CD14-positive monocyte (primary cell): ENCODE measurements around the gene ZC3H4. TPM values are rescaled to one million over a fixed set of nuclear protein-coding genes. Genes with fewer than 3 reads are reported as not detected.

ENCODE experiments used
- DNase-seq, 3 donors: peaks; one replicate each; pipeline ENCODE4 v3.0.0-alpha.2; 2011 to 2022
- H2AFZ ChIP-seq: 2 replicates; pipeline ENCODE4 v1.6.0; 2012; ENCODE audit warnings: mild to moderate bottlenecking, low read depth, low read length, inconsistent platforms; ENCODE audit not compliant: insufficient read depth, poor library complexity, severe bottlenecking
- H3K27ac ChIP-seq, 2 donors: 1 replicate in 1 of 2; 2 replicates in 1 of 2; pipeline ENCODE4 v1.5.1; 2012 to 2013; ENCODE audit warnings: low read length in 2 of 2, control low read depth in 1 of 2, inconsistent platforms in 1 of 2, low read depth in 1 of 2, mild to moderate bottlenecking in 1 of 2
- H3K27me3 ChIP-seq, 2 donors: one replicate each; pipeline versions ENCODE4 v1.6.0 to v1.6.1; 2011 to 2013; ENCODE audit warnings: low read length in 2 of 2; ENCODE audit not compliant: control insufficient read depth in 2 of 2, insufficient read depth in 2 of 2
- H3K36me3 ChIP-seq, 2 donors: replicated peaks in 1 of 2; 1 replicate in 1 of 2; 2 replicates in 1 of 2; pipeline versions ENCODE4 v1.5.1 to v1.6.1; 2012 to 2013; ENCODE audit warnings: low read length in 2 of 2, control low read depth in 1 of 2, inconsistent platforms in 1 of 2, mild to moderate bottlenecking in 1 of 2; ENCODE audit not compliant: insufficient read depth in 2 of 2, control insufficient read depth in 1 of 2
- H3K4me1 ChIP-seq, 2 donors: 1 replicate in 1 of 2; 2 replicates in 1 of 2; pipeline versions ENCODE4 v1.5.1 to v1.6.1; 2012 to 2013; ENCODE audit warnings: low read length in 2 of 2, control low read depth in 1 of 2, inconsistent platforms in 1 of 2, mild to moderate bottlenecking in 1 of 2, moderate library complexity in 1 of 2; ENCODE audit not compliant: insufficient read depth in 2 of 2, control insufficient read depth in 1 of 2
- H3K4me2 ChIP-seq: replicated peaks from 2 replicates; pipeline ENCODE3; 2012; ENCODE audit warnings: low read length, moderate library complexity, mild to moderate bottlenecking; ENCODE audit not compliant: poor library complexity, severe bottlenecking; ENCODE audit errors: extremely low read depth
- H3K4me3 ChIP-seq, 3 experiments: fragments of 200-600 bp in 1 of 3; sonication (generic) in 1 of 3; replicated peaks in 1 of 3; 1 replicate in 2 of 3; 2 replicates in 1 of 3; pipeline ENCODE4 v1.5.1; 2011 to 2013; ENCODE audit warnings: low read length in 3 of 3, mild to moderate bottlenecking in 3 of 3, control low read depth in 2 of 3, low read depth in 2 of 3, inconsistent platforms in 1 of 3, moderate library complexity in 1 of 3
- H3K79me2 ChIP-seq: 2 replicates; pipeline ENCODE4 v1.6.0; 2012; ENCODE audit warnings: mild to moderate bottlenecking, control low read depth, inconsistent platforms, low read length, moderate library complexity; ENCODE audit not compliant: insufficient read depth
- H3K9ac ChIP-seq: 2 replicates; pipeline ENCODE4 v1.6.0; 2017; ENCODE audit warnings: low read length, mild to moderate bottlenecking; ENCODE audit not compliant: insufficient read depth, poor library complexity, severe bottlenecking
- H3K9me3 ChIP-seq, 2 donors: replicated peaks in 1 of 2; 1 replicate in 1 of 2; 2 replicates in 1 of 2; pipeline versions ENCODE4 v1.5.1 to v1.6.1; 2012 to 2013; ENCODE audit warnings: low read length in 2 of 2, control low read depth in 1 of 2; ENCODE audit not compliant: control insufficient read depth in 1 of 2, insufficient read depth in 1 of 2
- H4K20me1 ChIP-seq: 2 replicates; pipeline ENCODE4 v1.6.0; 2012; ENCODE audit warnings: mild to moderate bottlenecking, low read length, control low read depth, moderate library complexity; ENCODE audit not compliant: insufficient read depth
- H3K27ac Mint-ChIP-seq, 7 donors: one replicate each; pipeline ENCODE4 v1.8.0; 2020; ENCODE audit warnings: mild to moderate bottlenecking in 7 of 7, mixed read lengths in 7 of 7, moderate library complexity in 6 of 7, inconsistent platforms in 2 of 7
- H3K27me3 Mint-ChIP-seq, 3 donors: one replicate each; pipeline ENCODE4 v1.8.0; 2021 to 2022; ENCODE audit warnings: low read depth in 3 of 3, mild to moderate bottlenecking in 3 of 3, mixed read lengths in 3 of 3, moderate library complexity in 3 of 3, inconsistent platforms in 1 of 3
- H3K36me3 Mint-ChIP-seq, 2 donors: one replicate each; pipeline ENCODE4 v1.8.0; 2020; ENCODE audit warnings: mixed read lengths in 2 of 2, inconsistent platforms in 1 of 2, mild to moderate bottlenecking in 1 of 2
- H3K4me1 Mint-ChIP-seq: one replicate; pipeline ENCODE4 v1.8.0; 2020; ENCODE audit warnings: mild to moderate bottlenecking, mixed read lengths
- H3K4me3 Mint-ChIP-seq, 2 donors: one replicate each; pipeline ENCODE4 v1.8.0; 2020; ENCODE audit warnings: mild to moderate bottlenecking in 2 of 2, mixed read lengths in 2 of 2, moderate library complexity in 1 of 2
- H3K9me3 Mint-ChIP-seq, 7 donors: one replicate each; pipeline ENCODE4 v1.8.0; 2020 to 2022; ENCODE audit warnings: mixed read lengths in 7 of 7, mild to moderate bottlenecking in 6 of 7, moderate library complexity in 6 of 7, inconsistent platforms in 2 of 7
- CTCF ChIP-seq: fragments of 200-600 bp; IDR thresholded peaks from one replicate; pipeline ENCODE4 v1.8.0; 2022; ENCODE audit warnings: antibody characterized with exemption, mild to moderate bottlenecking
- WGBS: methylation state at CpG from one replicate; pipeline ENCODE4 v1.1.5; 2013; ENCODE audit warnings: missing lambda C conversion rate; ENCODE audit not compliant: insufficient coverage; 5-methylcytosine and 5-hydroxymethylcytosine counted together
- intact Hi-C, 2 donors: fragments of 100-400 bp; cut with micrococcal nuclease; formaldehyde crosslinking; loops; one replicate each; pipeline versions ENCODE4 v1.15.0 to v1.15.1; 2023
- polyA plus RNA-seq, 3 donors: library from polyadenylated mRNA; depleted of rRNA in 1 of 3; unstranded in 2 of 3; stranded (reverse) in 1 of 3; fragments of 300-500 nt in 2 of 3; fragments of >200 nt in 1 of 3; fragmentation: Illumina TruSeq in 2 of 3; gene quantifications; 1 replicate in 2 of 3; 2 replicates in 1 of 3; pipeline ENCODE4 v1.2.3, GENCODE V29; 2012 to 2021

The ZC3H4 gene
- polyA plus RNA-seq, 3 donors = 0.24 to 9.9 (median 0.60) TPM

GRCh38 chr19:47074621-47075020 lies 39.0 kb downstream of the ZC3H4 start:
- Mint-ChIP-seq H3K4me1 (peaks cover 24% of the 10 kb centered on the region), H3K36me3 (peaks cover 57 to 87% of the 10 kb centered on the region in 2 donors), H3K27me3 (peaks cover 0 to 2% (median 0%) of the 10 kb centered on the region in 3 donors), H3K27ac (peak overlapping the region in 3 of 7 donors; percentile 15 to 92 (median 41)), H3K4me3 (peak overlapping the region in 1 of 2 donors; percentile 15), H3K9me3 (no peaks in the 10 kb centered on the region)
- no peak overlapping the region for H3K4me2 ChIP-seq
- H2AFZ ChIP-seq = no peak overlapping the region
- TF ChIP-seq CTCF = no peak
- H3K27ac ChIP-seq = peak overlapping the region in 1 of 2 donors; percentile 51
- H3K36me3 ChIP-seq = peaks cover 46 to 89% of the 10 kb centered on the region in 2 donors
- H3K9me3 ChIP-seq = no peaks in the 10 kb centered on the region
- H4K20me1 ChIP-seq = peaks cover 47% of the 10 kb centered on the region
- no peaks in the 10 kb centered on the region for H3K27me3 ChIP-seq
- peaks cover 19% of the 10 kb centered on the region in 2 donors for H3K4me1 ChIP-seq
- no peak overlapping the region for H3K9ac ChIP-seq
- H3K79me2 ChIP-seq = peaks cover 31% of the 10 kb centered on the region
- no peak overlapping the region for H3K4me3 ChIP-seq
- intact Hi-C loops = no loop called here
- no peak for DNase-seq
- 7% methylated on average over 9 of the region's 9 CpGs for WGBS

- H3K27me3 Mint-ChIP-seq = peaks cover 0 to 2% (median 0%) of the 10 kb centered on the region in 3 donors
- no peak overlapping the region for H3K9ac ChIP-seq
- no peaks in the 10 kb centered on the region for H3K27me3 ChIP-seq
- no peak for TF ChIP-seq CTCF
- DNase-seq = no peak
- peaks cover 31% of the 10 kb centered on the region for H3K79me2 ChIP-seq
- peaks cover 24% of the 10 kb centered on the region for H3K4me1 Mint-ChIP-seq
- H3K4me2 ChIP-seq = no peak overlapping the region
- H3K4me3 ChIP-seq = no peak overlapping the region
- H3K4me1 ChIP-seq = peaks cover 19% of the 10 kb centered on the region in 2 donors
- intact Hi-C loops = no loop called here
- H3K27ac ChIP-seq = peak overlapping the region in 1 of 2 donors; percentile 51
- no peaks in the 10 kb centered on the region for H3K9me3 ChIP-seq
- H3K27ac Mint-ChIP-seq = peak overlapping the region in 3 of 7 donors; percentile 63 to 75 (median 70)
- H3K9me3 Mint-ChIP-seq = no peaks in the 10 kb centered on the region
- H3K36me3 ChIP-seq = peaks cover 56 to 93% of the 10 kb centered on the region in 2 donors
- H4K20me1 ChIP-seq = peaks cover 56% of the 10 kb centered on the region
- 98% methylated on average over 8 of the region's 10 CpGs for WGBS
- H3K4me3 Mint-ChIP-seq = no peak overlapping the region
- peaks cover 63 to 89% of the 10 kb centered on the region in 2 donors for H3K36me3 Mint-ChIP-seq
- H2AFZ ChIP-seq = no peak overlapping the region
Measured at GRCh38 chr19:47073574-47073973, 40.0 kb downstream of the ZC3H4 start.
